CD4-positive, alpha-beta T cell treated with Interleukin-10 for 1 hour (primary cell): ENCODE measurements around the gene CLDN15.

Experiments
- DNase-seq: peaks from one replicate; pipeline ENCODE4 v3.0.0-alpha.2; 2020

CLDN15 gene

DNA sequence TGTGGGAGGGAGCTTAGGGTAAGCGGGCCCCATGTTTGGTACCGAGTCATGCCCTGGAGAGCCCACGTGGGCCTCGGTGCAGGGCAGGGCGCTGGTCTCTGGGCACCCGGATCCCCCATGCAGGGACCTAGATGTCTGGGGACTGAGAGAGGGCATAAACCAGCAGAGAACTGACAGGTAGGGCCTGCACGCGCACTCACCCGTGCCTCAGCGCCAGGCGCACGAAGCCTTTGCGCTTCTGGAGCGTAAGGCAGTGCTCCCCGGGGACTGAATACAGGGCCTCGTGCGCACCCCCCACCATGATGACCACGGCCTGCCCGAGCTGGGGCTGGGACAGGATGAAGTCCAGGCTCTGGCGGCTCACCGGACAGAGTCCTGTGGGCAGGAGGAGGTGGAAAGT, 39.6 kb downstream of the CLDN15 start:
- DNase-seq: no peak

DNA sequence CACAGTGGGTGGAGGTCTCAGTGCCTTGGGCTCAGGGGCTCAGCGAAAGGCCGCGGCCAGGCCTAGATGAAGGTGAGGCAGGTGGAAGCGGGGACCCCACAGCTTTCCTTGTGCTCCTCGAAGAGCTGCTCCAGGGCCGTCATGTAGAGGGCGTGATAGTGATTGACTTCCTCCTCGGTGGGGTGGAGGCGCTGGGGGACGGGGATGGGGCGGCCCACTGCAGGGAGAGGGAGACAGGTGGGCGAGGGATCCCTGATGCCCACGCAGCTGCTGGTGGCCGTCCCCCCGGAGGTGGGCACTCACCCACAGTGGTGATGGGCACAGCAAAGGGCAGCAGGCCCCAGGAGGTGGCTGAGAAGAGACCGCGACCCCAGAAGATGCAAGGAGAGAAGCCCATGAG, 41.7 kb downstream of the CLDN15 start:
- no peak for DNase-seq

DNA sequence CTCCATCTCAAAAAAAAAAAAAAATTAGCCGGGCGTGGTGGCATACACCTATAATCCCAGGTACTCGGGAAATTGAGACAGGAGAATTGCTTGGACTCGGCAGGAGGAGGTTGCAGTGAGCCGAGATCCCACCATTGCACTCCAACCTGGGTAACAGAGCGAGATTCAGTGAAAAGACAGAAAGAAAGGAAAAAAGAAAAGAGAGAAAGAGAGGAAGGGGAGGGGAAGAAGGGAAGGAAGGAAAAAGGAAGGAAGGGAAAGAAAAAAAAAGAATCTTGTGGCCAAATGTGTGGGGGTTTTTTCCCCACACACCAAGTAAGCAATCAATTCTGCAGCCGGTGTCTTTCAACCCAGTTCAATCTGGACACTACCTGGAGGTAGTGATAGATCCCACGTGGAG, 48.5 kb downstream of the CLDN15 start:
- DNase-seq: no peak

DNA sequence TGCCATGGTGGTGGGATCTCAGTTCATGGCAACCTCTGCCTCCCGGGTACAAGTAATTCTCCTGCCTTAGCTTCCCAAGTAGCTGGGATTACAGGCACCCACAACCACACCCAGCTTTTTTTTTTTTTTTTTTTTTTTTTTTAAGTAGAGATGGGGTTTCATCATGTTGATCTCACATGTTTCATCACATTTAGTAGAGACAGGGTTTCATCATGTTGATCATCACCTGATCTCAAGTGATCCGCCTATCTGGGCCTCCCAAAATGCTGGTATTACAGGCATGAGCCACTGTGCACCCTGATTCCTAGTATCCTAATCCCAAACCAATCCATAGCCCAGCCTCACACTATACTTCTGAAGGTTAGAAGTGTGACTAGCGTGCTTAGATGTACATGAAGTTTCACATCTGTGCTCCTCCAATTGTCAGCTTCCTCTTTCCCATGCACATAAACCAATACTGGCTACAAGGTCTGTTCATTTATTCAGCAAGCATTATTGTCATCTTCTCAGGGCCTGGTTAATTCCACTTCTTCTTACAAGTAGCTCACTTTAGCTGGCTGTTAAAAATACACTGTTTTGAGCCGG, 50.7 kb downstream of the CLDN15 start:
- DNase-seq: no peak

DNA sequence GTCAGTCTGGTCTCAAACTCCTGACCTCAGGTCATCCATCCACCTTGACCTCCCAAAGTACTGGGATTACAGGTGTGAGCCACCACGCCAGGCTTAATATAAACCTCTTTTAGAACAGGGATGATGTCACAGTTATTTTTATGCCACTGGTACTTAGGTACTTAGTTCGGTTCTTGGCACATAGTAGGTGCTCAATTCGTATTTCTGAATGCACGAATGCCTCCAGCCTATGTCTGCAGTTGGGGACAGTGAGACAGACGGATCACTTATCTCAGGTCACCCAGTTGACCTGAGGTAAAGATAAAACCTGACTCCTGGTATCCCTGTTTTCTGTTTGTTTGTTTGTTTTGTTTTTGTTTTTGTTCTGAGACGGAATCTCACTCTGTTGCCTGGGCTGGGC, 51.4 kb downstream of the CLDN15 start:
- DNase-seq: no peak

DNA sequence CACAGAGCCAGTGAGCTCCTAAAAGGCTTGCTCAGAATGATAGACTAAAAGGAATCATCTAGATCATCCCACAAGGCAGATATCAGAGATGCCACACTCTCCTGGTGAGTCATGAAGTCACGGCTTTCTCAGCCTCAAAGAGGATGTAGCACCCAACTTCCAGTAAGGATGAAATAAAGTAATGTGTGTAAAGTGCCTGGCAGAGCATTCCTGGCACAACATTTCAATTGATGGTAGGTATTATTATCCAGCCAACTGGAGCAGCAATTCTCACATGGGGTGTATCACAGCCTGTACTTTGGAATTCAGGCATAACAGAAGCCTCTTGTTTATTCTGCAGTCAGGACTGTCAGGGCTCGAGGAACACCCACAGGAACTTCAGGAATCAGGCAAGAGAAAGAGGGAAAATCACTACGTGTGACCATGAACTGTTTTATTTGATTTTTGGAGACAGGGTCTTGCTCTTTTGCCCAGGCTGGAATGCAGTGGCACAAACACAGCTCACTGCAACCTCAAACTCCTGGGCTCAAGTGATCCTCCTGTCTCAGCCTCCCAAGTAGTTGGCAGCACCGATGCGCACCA, 52.3 kb downstream of the CLDN15 start:
- no peak for DNase-seq
